GM23338 (cell line): Measurements from ENCODE around the gene SCAPER.

Experiments
- EZH2 ChIP-seq: fragments of 200-600 bp; sonication (generic); IDR thresholded peaks from one replicate; pipeline ENCODE4 v1.8.0; 2017; ENCODE audit warnings: antibody characterized with exemption, mild to moderate bottlenecking, low read depth; ENCODE audit not compliant: unreplicated experiment
- POLR2AphosphoS5 ChIP-seq: IDR thresholded peaks from 2 replicates; pipeline ENCODE4 v1.6.1; 2016; ENCODE audit warnings: antibody characterized with exemption, low read depth
- TF ChIP-seq, protein P1 (sequence below), 2 experiments: fragments of 200-600 bp in 1 of 2; sonication (generic) in 1 of 2; conservative IDR thresholded peaks; 2 replicates each; pipeline versions ENCODE4 v1.5.1 to v1.6.1; 2016 to 2017; ENCODE audit warnings: antibody characterized with exemption in 2 of 2, low read depth in 2 of 2, mild to moderate bottlenecking in 2 of 2, moderate library complexity in 1 of 2

GRCh38 chr15:76772776-76773175 lies 132.4 kb downstream of the SCAPER start:
- TF ChIP-seq, protein P1, sequence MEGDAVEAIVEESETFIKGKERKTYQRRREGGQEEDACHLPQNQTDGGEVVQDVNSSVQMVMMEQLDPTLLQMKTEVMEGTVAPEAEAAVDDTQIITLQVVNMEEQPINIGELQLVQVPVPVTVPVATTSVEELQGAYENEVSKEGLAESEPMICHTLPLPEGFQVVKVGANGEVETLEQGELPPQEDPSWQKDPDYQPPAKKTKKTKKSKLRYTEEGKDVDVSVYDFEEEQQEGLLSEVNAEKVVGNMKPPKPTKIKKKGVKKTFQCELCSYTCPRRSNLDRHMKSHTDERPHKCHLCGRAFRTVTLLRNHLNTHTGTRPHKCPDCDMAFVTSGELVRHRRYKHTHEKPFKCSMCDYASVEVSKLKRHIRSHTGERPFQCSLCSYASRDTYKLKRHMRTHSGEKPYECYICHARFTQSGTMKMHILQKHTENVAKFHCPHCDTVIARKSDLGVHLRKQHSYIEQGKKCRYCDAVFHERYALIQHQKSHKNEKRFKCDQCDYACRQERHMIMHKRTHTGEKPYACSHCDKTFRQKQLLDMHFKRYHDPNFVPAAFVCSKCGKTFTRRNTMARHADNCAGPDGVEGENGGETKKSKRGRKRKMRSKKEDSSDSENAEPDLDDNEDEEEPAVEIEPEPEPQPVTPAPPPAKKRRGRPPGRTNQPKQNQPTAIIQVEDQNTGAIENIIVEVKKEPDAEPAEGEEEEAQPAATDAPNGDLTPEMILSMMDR (conservative IDR thresholded peaks at IDR 0.05; ENCODE audit: low read depth in 2 of 2) = no peak
- TF ChIP-seq EZH2 = no peak
- no peak for TF ChIP-seq POLR2AphosphoS5
